Ovary (tissue), 3 donors: ENCODE results near the gene CLEC10A.

ENCODE experiments used
- EP300 ChIP-seq: sonication (generic); formaldehyde crosslinking; IDR thresholded peaks from one replicate; pipeline ENCODE4 v1.6.1; 2017; ENCODE audit warnings: antibody characterized with exemption
- POLR2A ChIP-seq: fragments of 450-650 bp; IDR thresholded peaks from one replicate; pipeline ENCODE4 v1.6.1; 2017; ENCODE audit warnings: antibody characterized with exemption, mild to moderate bottlenecking, moderate library complexity
- TF ChIP-seq, protein P1 (sequence below), 3 donors: fragments of 450-650 bp in 2 of 3; fragments of 200-600 bp in 1 of 3; IDR thresholded peaks; one replicate each; pipeline versions ENCODE4 v1.5.1 to v1.8.0; 2016 to 2022; ENCODE audit warnings: antibody characterized with exemption in 3 of 3, mild to moderate bottlenecking in 1 of 3
- donor health status: DM: no; HTN: no; CAD: no.

- TF ChIP-seq, protein P1, sequence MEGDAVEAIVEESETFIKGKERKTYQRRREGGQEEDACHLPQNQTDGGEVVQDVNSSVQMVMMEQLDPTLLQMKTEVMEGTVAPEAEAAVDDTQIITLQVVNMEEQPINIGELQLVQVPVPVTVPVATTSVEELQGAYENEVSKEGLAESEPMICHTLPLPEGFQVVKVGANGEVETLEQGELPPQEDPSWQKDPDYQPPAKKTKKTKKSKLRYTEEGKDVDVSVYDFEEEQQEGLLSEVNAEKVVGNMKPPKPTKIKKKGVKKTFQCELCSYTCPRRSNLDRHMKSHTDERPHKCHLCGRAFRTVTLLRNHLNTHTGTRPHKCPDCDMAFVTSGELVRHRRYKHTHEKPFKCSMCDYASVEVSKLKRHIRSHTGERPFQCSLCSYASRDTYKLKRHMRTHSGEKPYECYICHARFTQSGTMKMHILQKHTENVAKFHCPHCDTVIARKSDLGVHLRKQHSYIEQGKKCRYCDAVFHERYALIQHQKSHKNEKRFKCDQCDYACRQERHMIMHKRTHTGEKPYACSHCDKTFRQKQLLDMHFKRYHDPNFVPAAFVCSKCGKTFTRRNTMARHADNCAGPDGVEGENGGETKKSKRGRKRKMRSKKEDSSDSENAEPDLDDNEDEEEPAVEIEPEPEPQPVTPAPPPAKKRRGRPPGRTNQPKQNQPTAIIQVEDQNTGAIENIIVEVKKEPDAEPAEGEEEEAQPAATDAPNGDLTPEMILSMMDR (IDR thresholded peaks at IDR 0.05) = no peak
- TF ChIP-seq EP300 (no peak), POLR2A (no peak)
Measured at GRCh38 chr17:7108981-7109380, 28.9 kb upstream of the CLEC10A start.
